Lung (tissue), 12 donors: ENCODE measurements around the gene NDFIP2. TPM values are rescaled to one million over a fixed set of nuclear protein-coding genes. Genes with fewer than 3 reads are reported as not detected.

Experiments
- ATAC-seq: fragments of 200-7000 bp; cut with Tn5 transposase; one replicate; pipeline ENCODE4 v1.9.1; 2020; ENCODE audit warnings: moderate number of reproducible peaks; ENCODE audit not compliant: insufficient read depth, low FRiP score
- DNase-seq, 3 donors: peaks; one replicate each; pipeline ENCODE4 v3.0.0-alpha.2; 2013 to 2017
- H3K27ac ChIP-seq, 2 donors: one replicate each; pipeline ENCODE4 v1.5.1; 2013; ENCODE audit warnings: mild to moderate bottlenecking in 2 of 2, moderate library complexity in 2 of 2, control low read depth in 1 of 2, inconsistent platforms in 1 of 2, low read depth in 1 of 2, low read length in 1 of 2
- H3K27me3 ChIP-seq, 3 donors: one replicate each; pipeline ENCODE4 v1.5.1; 2013; ENCODE audit warnings: low read length in 2 of 3; ENCODE audit not compliant: control insufficient read depth in 3 of 3, insufficient read depth in 3 of 3
- H3K36me3 ChIP-seq, 4 donors: one replicate each; pipeline ENCODE4 v1.5.1; 2013; ENCODE audit warnings: low read length in 4 of 4, mild to moderate bottlenecking in 1 of 4, moderate library complexity in 1 of 4; ENCODE audit not compliant: control insufficient read depth in 4 of 4, insufficient read depth in 4 of 4
- H3K4me1 ChIP-seq, 5 donors: one replicate each; pipeline ENCODE4 v1.5.1; 2013; ENCODE audit warnings: low read length in 5 of 5, mild to moderate bottlenecking in 2 of 5, moderate library complexity in 1 of 5; ENCODE audit not compliant: control insufficient read depth in 5 of 5, insufficient read depth in 5 of 5
- H3K4me3 ChIP-seq: one replicate; pipeline ENCODE4 v1.5.1; 2013; ENCODE audit warnings: mild to moderate bottlenecking, control low read depth, moderate library complexity
- H3K9ac ChIP-seq, 2 donors: one replicate each; pipeline ENCODE4 v1.5.1; 2013; ENCODE audit warnings: low read length in 2 of 2, control low read depth in 1 of 2; ENCODE audit not compliant: insufficient read depth in 1 of 2
- H3K9me3 ChIP-seq, 4 donors: one replicate each; pipeline ENCODE4 v1.5.1; 2013; ENCODE audit warnings: low read length in 3 of 4, mild to moderate bottlenecking in 1 of 4, moderate library complexity in 1 of 4; ENCODE audit not compliant: control insufficient read depth in 4 of 4, insufficient read depth in 3 of 4
- WGBS, 2 donors: extraction: QIAGEN DNeasy Blood & Tissue Kit; methylation state at CpG; one replicate each; pipeline ENCODE4 v1.1.7; 2013; 5-methylcytosine and 5-hydroxymethylcytosine counted together
- polyA plus RNA-seq, 2 donors: library from polyadenylated mRNA; stranded (reverse); fragments of 200-250 nt; gene quantifications; one replicate each; pipeline ENCODE4 v1.2.1, GENCODE V29; 2013
- total RNA-seq, 2 donors: library from RNA; depleted of rRNA in 1 of 2; stranded (reverse); fragments of >200 nt in 1 of 2; gene quantifications; one replicate each; pipeline ENCODE4 v1.2.1, GENCODE V29; 2014 to 2021
- TF ChIP-seq, protein P1 (sequence below): IDR thresholded peaks from 2 replicates; pipeline ENCODE4 v1.5.1; 2012; ENCODE audit warnings: mild to moderate bottlenecking; ENCODE audit errors: control extremely low read depth, extremely low read depth
- donor health status: control.
- donor health status: control.
- donor health status: Bipolar disorder and iron deficiency.
- donor health status: healthy.
- donor health status: DM: yes; HTN: yes; CAD: no.

The NDFIP2 gene
- total and polyA plus RNA-seq, 4 donors = 14.0 to 38.4 (median 23.2) TPM

DNA sequence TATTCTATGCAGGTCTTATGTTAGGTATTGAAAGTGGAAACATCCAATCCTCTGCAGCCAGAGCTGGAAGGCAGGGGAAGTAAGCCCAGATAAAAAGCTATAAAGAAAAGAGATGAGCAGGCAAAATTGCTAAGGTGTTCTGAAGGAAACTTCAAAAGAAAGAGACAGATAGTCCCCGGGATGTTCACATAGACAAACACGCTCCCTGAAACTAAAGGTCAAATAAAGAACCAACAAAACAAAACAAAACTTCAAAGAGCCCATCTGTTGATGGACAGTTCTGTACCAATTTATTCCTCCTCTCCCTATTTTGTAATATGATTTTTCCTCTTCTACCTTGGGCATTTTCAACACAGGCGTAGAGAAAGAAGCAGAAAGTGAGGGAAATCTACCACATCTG lies 11.3 kb upstream of the NDFIP2 start:
- H3K9ac ChIP-seq = no peak overlapping the region
- DNase-seq = no peak
- TF ChIP-seq, protein P1, sequence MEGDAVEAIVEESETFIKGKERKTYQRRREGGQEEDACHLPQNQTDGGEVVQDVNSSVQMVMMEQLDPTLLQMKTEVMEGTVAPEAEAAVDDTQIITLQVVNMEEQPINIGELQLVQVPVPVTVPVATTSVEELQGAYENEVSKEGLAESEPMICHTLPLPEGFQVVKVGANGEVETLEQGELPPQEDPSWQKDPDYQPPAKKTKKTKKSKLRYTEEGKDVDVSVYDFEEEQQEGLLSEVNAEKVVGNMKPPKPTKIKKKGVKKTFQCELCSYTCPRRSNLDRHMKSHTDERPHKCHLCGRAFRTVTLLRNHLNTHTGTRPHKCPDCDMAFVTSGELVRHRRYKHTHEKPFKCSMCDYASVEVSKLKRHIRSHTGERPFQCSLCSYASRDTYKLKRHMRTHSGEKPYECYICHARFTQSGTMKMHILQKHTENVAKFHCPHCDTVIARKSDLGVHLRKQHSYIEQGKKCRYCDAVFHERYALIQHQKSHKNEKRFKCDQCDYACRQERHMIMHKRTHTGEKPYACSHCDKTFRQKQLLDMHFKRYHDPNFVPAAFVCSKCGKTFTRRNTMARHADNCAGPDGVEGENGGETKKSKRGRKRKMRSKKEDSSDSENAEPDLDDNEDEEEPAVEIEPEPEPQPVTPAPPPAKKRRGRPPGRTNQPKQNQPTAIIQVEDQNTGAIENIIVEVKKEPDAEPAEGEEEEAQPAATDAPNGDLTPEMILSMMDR = no peak
- no peaks in the 10 kb centered on the region for H3K27me3 ChIP-seq
- no peaks in the 10 kb centered on the region for H3K9me3 ChIP-seq
- no peak overlapping the region for H3K27ac ChIP-seq
- H3K36me3 ChIP-seq = no peaks in the 10 kb centered on the region
- ATAC-seq = no peak
- no peaks in the 10 kb centered on the region for H3K4me1 ChIP-seq
- H3K4me3 ChIP-seq = no peak overlapping the region
- 81 to 83% methylated on average over 3 of the region's 3 CpGs for WGBS, 2 donors

DNA sequence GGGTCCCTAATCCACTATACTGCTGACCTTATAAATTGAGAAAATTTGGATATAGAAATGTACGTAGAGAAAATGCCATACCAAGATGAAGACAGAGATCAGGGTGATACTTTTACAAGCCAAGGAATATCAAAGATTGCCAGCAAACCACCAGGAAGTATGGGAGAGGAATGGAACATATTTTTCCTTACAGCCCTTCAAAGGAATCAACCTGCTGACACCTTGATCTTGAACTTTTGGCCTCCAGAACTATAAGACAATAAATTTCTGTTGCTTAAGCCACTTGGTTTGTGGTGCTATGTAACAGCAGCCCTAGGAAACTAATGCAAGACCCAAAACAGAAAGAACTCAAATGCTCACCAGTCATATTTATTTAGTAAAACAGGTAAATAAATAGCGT lies 10.3 kb upstream of the NDFIP2 start:
- Histone ChIP-seq H3K27ac (no peak overlapping the region), H3K4me3 (no peak overlapping the region), H3K9me3 (no peaks in the 10 kb centered on the region), H3K27me3 (no peaks in the 10 kb centered on the region), H3K9ac (no peak overlapping the region), H3K36me3 (no peaks in the 10 kb centered on the region), H3K4me1 (no peaks in the 10 kb centered on the region)
- WGBS, 2 donors = 87 to 97% methylated on average over 2 of the region's 2 CpGs
- TF ChIP-seq, protein P1 = no peak
- DNase-seq (no peak), ATAC-seq (no peak)

DNA sequence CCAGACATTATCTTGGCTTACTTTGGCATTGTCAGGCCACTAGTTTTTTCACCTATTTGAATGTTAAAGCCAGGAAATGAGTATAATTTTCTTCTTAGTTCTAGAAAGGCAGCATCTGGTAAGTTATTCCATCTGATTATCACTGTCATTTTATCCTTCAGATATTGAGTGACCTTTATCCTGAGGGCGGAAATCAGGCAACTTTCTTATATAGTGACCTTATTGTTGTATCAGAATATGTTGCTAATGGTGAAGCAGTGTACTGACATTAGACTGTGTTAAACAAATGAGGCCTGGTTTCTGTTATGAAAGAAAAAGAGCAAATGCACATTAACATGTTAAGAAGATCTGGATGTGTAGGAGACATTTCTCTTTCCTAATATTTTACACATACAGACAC lies 5.4 kb upstream of the NDFIP2 start:
- TF ChIP-seq, protein P1 = no peak
- H3K9me3 ChIP-seq = no peaks in the 10 kb centered on the region
- H3K4me3 ChIP-seq = no peak overlapping the region
- DNase-seq = no peak
- H3K27me3 ChIP-seq = peaks cover 0 to 4% (median 3%) of the 10 kb centered on the region in 3 donors
- H3K4me1 ChIP-seq = peaks cover 0 to 1% (median 0%) of the 10 kb centered on the region in 5 donors
- no peaks in the 10 kb centered on the region for H3K36me3 ChIP-seq
- no peak overlapping the region for H3K9ac ChIP-seq
- 93 to 96% methylated on average over 1 of the region's 1 CpG for WGBS, 2 donors
- no peak overlapping the region for H3K27ac ChIP-seq
- no peak for ATAC-seq

DNA sequence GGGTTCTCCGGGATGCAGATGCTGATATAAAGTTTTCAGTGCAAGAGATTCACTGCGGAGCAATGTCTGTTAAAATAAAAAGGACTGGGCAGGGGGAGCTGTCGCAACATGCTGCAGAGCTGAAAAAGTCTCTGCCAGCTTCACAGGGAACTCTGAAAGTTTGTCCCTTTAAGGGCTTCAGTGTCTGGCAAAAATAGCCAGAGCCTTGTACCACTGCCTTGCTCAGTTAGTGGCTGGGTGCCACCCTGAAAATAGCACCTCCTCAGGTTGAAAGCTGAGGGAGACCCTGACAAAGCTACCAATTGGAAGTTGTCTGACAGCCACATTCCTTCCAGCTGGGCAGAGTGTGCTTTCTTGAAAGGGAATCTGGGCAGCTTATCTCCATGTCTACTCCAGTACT lies 3.0 kb upstream of the NDFIP2 start:
- H3K27ac ChIP-seq = no peak overlapping the region
- H3K4me1 ChIP-seq = peaks cover 0 to 16% (median 0%) of the 10 kb centered on the region in 5 donors
- WGBS, 2 donors = 66 to 78% methylated on average over 3 of the region's 3 CpGs
- H3K9ac ChIP-seq = no peak overlapping the region
- peaks cover 0 to 4% (median 3%) of the 10 kb centered on the region in 3 donors for H3K27me3 ChIP-seq
- H3K9me3 ChIP-seq = no peaks in the 10 kb centered on the region
- H3K36me3 ChIP-seq = no peaks in the 10 kb centered on the region
- ATAC-seq (no peak), DNase-seq (no peak)
- H3K4me3 ChIP-seq = no peak overlapping the region
- TF ChIP-seq, protein P1 = no peak
